ENCODE results near the gene ZGLP1.

ZGLP1 gene

DNA sequence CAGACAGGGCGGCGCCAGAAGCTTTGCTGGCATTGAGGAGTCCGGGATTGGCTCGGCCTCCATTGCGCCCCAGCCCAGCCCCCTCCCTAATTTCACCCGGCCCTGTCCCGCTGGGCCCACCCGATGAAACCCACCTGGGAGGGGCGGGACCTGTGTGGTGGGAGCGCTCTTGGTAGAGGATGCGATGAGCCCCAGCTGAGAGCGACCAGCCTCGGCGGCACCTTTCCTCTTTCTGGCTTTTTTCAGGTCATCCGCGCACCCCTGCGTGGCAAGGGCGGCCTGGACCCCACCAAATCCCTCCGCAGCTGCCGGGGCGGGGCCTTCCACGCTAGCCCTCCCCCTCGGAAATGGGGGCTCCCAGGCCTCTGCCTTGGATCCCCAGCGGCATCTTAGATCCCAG, at the start of gene ZGLP1:
Gene ZGLP1, minus strand, starts transcription at position 393 of the 400 bp plus-strand sequence.
- no peak within 1 kb of the TSS for H3K27ac ChIP-seq
- TF ChIP-seq, protein P1, sequence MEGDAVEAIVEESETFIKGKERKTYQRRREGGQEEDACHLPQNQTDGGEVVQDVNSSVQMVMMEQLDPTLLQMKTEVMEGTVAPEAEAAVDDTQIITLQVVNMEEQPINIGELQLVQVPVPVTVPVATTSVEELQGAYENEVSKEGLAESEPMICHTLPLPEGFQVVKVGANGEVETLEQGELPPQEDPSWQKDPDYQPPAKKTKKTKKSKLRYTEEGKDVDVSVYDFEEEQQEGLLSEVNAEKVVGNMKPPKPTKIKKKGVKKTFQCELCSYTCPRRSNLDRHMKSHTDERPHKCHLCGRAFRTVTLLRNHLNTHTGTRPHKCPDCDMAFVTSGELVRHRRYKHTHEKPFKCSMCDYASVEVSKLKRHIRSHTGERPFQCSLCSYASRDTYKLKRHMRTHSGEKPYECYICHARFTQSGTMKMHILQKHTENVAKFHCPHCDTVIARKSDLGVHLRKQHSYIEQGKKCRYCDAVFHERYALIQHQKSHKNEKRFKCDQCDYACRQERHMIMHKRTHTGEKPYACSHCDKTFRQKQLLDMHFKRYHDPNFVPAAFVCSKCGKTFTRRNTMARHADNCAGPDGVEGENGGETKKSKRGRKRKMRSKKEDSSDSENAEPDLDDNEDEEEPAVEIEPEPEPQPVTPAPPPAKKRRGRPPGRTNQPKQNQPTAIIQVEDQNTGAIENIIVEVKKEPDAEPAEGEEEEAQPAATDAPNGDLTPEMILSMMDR (conservative IDR thresholded peaks at IDR 0.05): no peak

DNA sequence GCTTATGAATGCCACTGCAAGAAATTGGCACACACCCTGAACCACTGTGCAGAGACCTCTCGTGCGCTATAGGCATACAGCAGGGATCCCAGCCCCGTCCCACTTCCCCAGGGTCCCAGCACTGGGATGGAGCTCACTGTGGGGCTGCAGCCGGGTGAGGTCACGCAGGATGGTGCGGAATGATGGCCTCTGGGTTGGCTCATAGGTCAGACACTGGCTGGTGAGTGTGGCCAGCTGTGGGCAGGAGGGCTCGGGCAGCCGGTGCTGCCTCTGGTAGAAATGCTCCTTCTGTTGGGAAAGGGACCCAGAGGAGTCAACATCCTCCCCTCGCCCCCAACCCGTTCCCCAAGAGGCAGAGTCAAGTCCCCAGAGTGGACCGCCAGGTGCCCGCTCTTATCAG, 46.8 kb upstream of the ZGLP1 start:
- H3K27ac ChIP-seq: no peak overlapping the region
- TF ChIP-seq, protein P1 (conservative IDR thresholded peaks at IDR 0.05): no peak

DNA sequence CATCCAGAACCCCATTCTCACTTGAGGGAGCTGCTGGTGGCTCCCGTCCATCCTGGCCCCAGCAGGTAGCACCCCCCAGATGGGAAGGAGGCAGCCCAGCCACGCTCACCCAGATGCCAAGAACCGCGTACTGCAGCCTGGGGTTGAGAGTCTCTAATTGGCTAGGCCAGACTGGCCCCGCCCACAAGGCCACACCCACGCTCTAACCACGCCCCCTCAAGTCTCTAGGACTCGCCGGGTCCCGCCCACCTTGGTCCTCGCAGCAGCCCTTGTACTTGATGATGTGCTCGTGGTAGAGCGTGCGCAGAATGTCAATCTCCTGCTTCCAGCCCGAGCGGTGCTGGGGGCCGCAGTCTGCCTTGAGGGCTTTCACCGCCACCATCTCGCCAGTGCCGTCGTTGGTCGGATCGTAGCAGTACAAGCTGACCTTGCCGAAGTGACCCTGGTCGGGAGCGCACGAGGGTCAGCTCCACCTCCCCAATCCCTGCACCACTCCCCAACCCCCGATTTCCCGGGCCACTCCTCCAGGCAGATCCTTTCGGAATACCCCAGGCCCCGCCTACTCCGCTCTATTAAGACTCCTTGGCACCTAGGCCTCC, 44.3 kb upstream of the ZGLP1 start:
- TF ChIP-seq, protein P1 (conservative IDR thresholded peaks at IDR 0.05): no peak
- no peak overlapping the region for H3K27ac ChIP-seq

DNA sequence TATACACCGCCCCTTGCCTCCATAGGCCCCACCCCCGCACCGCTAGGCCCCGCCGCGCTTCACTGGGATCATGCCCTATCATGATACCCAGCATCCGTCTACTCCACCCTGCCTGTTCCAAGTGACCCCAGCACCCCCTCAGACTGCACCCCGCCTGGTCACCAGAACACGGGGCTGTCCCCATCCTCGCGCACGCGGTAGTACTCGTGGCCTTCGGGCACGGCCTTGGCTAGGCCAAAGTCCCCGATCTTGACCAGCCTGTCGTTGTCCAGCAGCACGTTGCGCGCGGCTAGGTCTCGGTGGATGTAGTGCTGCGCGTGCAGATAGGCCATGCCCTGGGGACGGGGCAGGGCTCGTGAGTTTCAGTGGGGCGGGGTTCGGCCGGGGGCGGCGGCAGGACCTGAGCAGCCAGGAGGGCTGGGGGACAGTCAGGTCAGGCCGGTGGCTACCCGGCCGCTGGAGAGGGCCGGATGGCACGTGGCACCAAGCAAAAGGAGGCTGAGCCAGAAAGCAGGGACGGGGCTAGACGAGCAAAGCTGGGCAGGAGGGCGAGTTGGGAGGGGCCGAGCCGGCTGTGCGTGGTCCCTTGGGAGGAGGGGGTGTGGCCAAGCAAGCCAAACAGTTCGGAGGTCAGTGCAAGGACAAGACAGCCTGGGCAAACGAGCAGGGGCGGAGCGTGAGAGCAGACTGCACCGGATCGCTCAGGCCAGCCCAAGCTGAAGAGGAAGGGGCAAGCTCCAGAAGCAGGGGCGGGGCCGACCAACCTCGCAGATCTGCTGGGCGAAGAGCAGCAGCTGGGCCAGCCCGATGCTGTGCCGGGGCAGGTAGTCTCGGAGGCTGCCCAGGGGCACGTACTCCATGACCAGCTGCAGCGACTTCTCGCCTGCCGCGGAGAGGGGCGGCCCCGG, 43.4 kb upstream of the ZGLP1 start:
- no peak overlapping the region for H3K27ac ChIP-seq
- TF ChIP-seq, protein P1 (conservative IDR thresholded peaks at IDR 0.05): no peak

DNA sequence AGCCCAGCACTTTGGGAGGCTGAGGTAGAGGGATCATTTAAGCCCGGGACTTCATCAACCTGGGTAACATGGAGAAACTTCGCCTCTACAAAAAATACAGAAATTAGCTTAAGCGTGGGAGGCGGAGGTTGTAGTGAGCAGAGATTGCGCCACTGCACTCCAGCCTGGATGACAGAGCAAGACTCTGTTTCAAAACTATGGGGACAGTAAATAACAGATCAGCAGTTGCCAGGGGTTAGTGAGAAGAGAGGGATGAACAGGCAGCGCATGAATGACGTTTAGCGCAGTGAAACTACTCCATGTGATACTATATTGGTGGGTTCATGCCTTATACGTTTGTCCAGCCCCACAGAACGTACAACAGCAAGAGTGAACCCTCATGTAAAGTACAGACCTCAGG, 36.9 kb upstream of the ZGLP1 start:
- no peak overlapping the region for H3K27ac ChIP-seq
- TF ChIP-seq, protein P1 (conservative IDR thresholded peaks at IDR 0.05): no peak

DNA sequence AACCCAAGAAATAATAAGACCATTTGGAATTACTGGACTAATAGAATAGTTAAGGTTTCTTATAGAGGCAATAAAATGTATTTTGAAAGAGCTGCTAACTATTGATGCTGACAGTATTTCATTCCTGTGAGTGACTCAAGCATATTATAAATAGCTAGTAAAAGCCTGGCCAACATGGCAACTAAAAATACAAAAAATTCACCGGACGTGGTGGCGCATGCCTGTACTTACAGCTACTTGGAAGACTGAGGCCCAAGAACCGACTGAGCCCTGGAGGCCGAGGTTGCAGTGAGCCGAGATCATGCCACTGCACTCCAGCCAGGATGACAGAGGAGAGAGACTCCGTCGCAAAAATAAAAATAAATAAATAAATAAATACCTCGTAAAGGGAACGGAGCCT, 35.2 kb upstream of the ZGLP1 start:
- no peak overlapping the region for H3K27ac ChIP-seq
- TF ChIP-seq, protein P1 (conservative IDR thresholded peaks at IDR 0.05): no peak

GRCh38 chr19:10343495-10343894, 33.9 kb upstream of the ZGLP1 start:
- TF ChIP-seq, protein P1 (conservative IDR thresholded peaks at IDR 0.05): no peak
- H3K27ac ChIP-seq: no peak overlapping the region

All from VCaP (cell line).